ENCODE results near the gene LRRC8C. TPM values are rescaled to one million over a fixed set of nuclear protein-coding genes. Genes with fewer than 3 reads are reported as not detected.

The LRRC8C gene
- 1.5 TPM for polyA plus RNA-seq (2013, experiment 1 of 2)
- 1.4 TPM for polyA plus RNA-seq (2013, experiment 2 of 2)

GRCh38 chr1:89632657-89633247 lies at the start of gene LRRC8C:
LRRC8C (plus strand) TSS chr1:89633120; CDS start chr1:89686474, 53,354 bp downstream.
- no peaks in the 10 kb centered on the region for H3K4me1 ChIP-seq (ENCODE audit: control insufficient read depth, low read depth, low read length)
- no peaks in the 10 kb centered on the region for H3K36me3 ChIP-seq (ENCODE audit: control insufficient read depth, insufficient read depth, low read length)
- peak; percentile 72 for DNase-seq
- H4K5ac ChIP-seq (ENCODE audit: low read length), result no peak within 1 kb of the TSS
- peak within 1 kb of the TSS; percentile 87 for H3K56ac ChIP-seq (ENCODE audit: low read length)
- H4K8ac ChIP-seq (ENCODE audit: low read depth, low read length), result no peak within 1 kb of the TSS
- peak within 1 kb of the TSS; percentile 56 for H3K9ac ChIP-seq (ENCODE audit: low read length)
- no peaks in the 10 kb centered on the region for H3K27me3 ChIP-seq (ENCODE audit: insufficient read depth, low read length, poor library complexity)
- H2AK5ac ChIP-seq (ENCODE audit: low read length), result no peak within 1 kb of the TSS
- H3K27ac ChIP-seq (ENCODE audit: low read depth, low read length), result peak within 1 kb of the TSS; percentile 22
- H3K23ac ChIP-seq (ENCODE audit: low read length), result peak within 1 kb of the TSS; percentile 48
- no peak within 1 kb of the TSS for H2BK120ac ChIP-seq (ENCODE audit: low read depth, low read length)
- H3K18ac ChIP-seq (ENCODE audit: low read length), result peak within 1 kb of the TSS; percentile 3
- peak within 1 kb of the TSS; percentile 97 for H3K4me2 ChIP-seq (ENCODE audit: low read length)
- H2BK15ac ChIP-seq (replicated peaks; ENCODE audit: low read depth), result no peak within 1 kb of the TSS
- no peak within 1 kb of the TSS for H3K4ac ChIP-seq (ENCODE audit: low read depth, low read length)
- H3K79me1 ChIP-seq (ENCODE audit: low read length), result no peaks in the 10 kb centered on the region
- H2BK5ac ChIP-seq (ENCODE audit: low read length), result no peak within 1 kb of the TSS
- H3K79me2 ChIP-seq (ENCODE audit: control insufficient read depth, insufficient read depth, low read length), result no peaks in the 10 kb centered on the region
- no CpG with 5 or more reads among the region's 76 CpGs for WGBS (ENCODE audit: extremely low coverage, insufficient coverage, low lambda C conversion rate)
- H3K4me3 ChIP-seq (ENCODE audit: low read length), result peak within 1 kb of the TSS; percentile 58

GRCh38 chr1:89584211-89584610 lies 48.7 kb upstream of the LRRC8C start:
- DNase-seq, result no peak
- no peak overlapping the region for H3K23ac ChIP-seq (ENCODE audit: low read length)

GRCh38 chr1:89584781-89585180 lies 48.1 kb upstream of the LRRC8C start:
- no CpG with 5 or more reads among the region's 3 CpGs for WGBS (ENCODE audit: extremely low coverage, insufficient coverage, low lambda C conversion rate)
- H2AK5ac ChIP-seq (ENCODE audit: low read length), result no peak overlapping the region
- H4K8ac ChIP-seq (ENCODE audit: low read depth, low read length), result no peak overlapping the region
- no peak overlapping the region for H2BK120ac ChIP-seq (ENCODE audit: low read depth, low read length)
- H3K4ac ChIP-seq (ENCODE audit: low read depth, low read length), result no peak overlapping the region
- no peak overlapping the region for H4K5ac ChIP-seq (ENCODE audit: low read length)
- H2BK5ac ChIP-seq (ENCODE audit: low read length), result no peak overlapping the region
- H3K27me3 ChIP-seq (ENCODE audit: insufficient read depth, low read length, poor library complexity), result no peaks in the 10 kb centered on the region
- no peak overlapping the region for H3K4me3 ChIP-seq (ENCODE audit: low read length)
- H3K79me2 ChIP-seq (ENCODE audit: control insufficient read depth, insufficient read depth, low read length), result peaks cover 2% of the 10 kb centered on the region
- H3K23ac ChIP-seq (ENCODE audit: low read length), result no peak overlapping the region
- no peaks in the 10 kb centered on the region for H3K79me1 ChIP-seq (ENCODE audit: low read length)
- no peak for DNase-seq
- H3K56ac ChIP-seq (ENCODE audit: low read length), result no peak overlapping the region
- H3K4me2 ChIP-seq (ENCODE audit: low read length), result no peak overlapping the region
- no peak overlapping the region for H3K18ac ChIP-seq (ENCODE audit: low read length)
- H3K36me3 ChIP-seq (ENCODE audit: control insufficient read depth, insufficient read depth, low read length), result no peaks in the 10 kb centered on the region
- H3K4me1 ChIP-seq (ENCODE audit: control insufficient read depth, low read depth, low read length), result no peaks in the 10 kb centered on the region
- H3K27ac ChIP-seq (ENCODE audit: low read depth, low read length), result no peak overlapping the region
- no peak overlapping the region for H2BK15ac ChIP-seq (replicated peaks; ENCODE audit: low read depth)
- no peak overlapping the region for H3K9ac ChIP-seq (ENCODE audit: low read length)

More at GRCh38 chr1:89584211-89584610, 48.7 kb upstream of the LRRC8C start:
- Histone ChIP-seq H3K18ac (ENCODE audit: low read length) (no peak overlapping the region), H3K9ac (ENCODE audit: low read length) (no peak overlapping the region), H2BK15ac (replicated peaks; ENCODE audit: low read depth) (no peak overlapping the region), H3K4ac (ENCODE audit: low read depth, low read length) (no peak overlapping the region), H3K79me2 (ENCODE audit: control insufficient read depth, insufficient read depth, low read length) (peaks cover 1% of the 10 kb centered on the region), H2BK5ac (ENCODE audit: low read length) (no peak overlapping the region), H3K56ac (ENCODE audit: low read length) (no peak overlapping the region), H4K8ac (ENCODE audit: low read depth, low read length) (no peak overlapping the region), H3K27me3 (ENCODE audit: insufficient read depth, low read length, poor library complexity) (no peaks in the 10 kb centered on the region), H3K79me1 (ENCODE audit: low read length) (no peaks in the 10 kb centered on the region), H3K27ac (ENCODE audit: low read depth, low read length) (no peak overlapping the region), H3K4me3 (ENCODE audit: low read length) (no peak overlapping the region), H2AK5ac (ENCODE audit: low read length) (no peak overlapping the region), H3K4me2 (ENCODE audit: low read length) (no peak overlapping the region), H2BK120ac (ENCODE audit: low read depth, low read length) (no peak overlapping the region), H3K4me1 (ENCODE audit: control insufficient read depth, low read depth, low read length) (no peaks in the 10 kb centered on the region), H3K36me3 (ENCODE audit: control insufficient read depth, insufficient read depth, low read length) (no peaks in the 10 kb centered on the region), H4K5ac (ENCODE audit: low read length) (no peak overlapping the region)
- no CpG with 5 or more reads among the region's 2 CpGs for WGBS (ENCODE audit: extremely low coverage, insufficient coverage, low lambda C conversion rate)

- H3K4me2 ChIP-seq (ENCODE audit: low read length), result no peak overlapping the region
- no peaks in the 10 kb centered on the region for H3K27me3 ChIP-seq (ENCODE audit: insufficient read depth, low read length, poor library complexity)
- no peak overlapping the region for H4K8ac ChIP-seq (ENCODE audit: low read depth, low read length)
- H3K4me1 ChIP-seq (ENCODE audit: control insufficient read depth, low read depth, low read length), result no peaks in the 10 kb centered on the region
- no CpG with 5 or more reads among the region's 4 CpGs for WGBS (ENCODE audit: extremely low coverage, insufficient coverage, low lambda C conversion rate)
- no peak overlapping the region for H3K4ac ChIP-seq (ENCODE audit: low read depth, low read length)
- no peaks in the 10 kb centered on the region for H3K79me1 ChIP-seq (ENCODE audit: low read length)
- no peak for DNase-seq
- no peak overlapping the region for H2AK5ac ChIP-seq (ENCODE audit: low read length)
- H2BK120ac ChIP-seq (ENCODE audit: low read depth, low read length), result no peak overlapping the region
- no peak overlapping the region for H2BK5ac ChIP-seq (ENCODE audit: low read length)
- H3K18ac ChIP-seq (ENCODE audit: low read length), result no peak overlapping the region
- no peak overlapping the region for H3K23ac ChIP-seq (ENCODE audit: low read length)
- no peak overlapping the region for H3K56ac ChIP-seq (ENCODE audit: low read length)
- H3K27ac ChIP-seq (ENCODE audit: low read depth, low read length), result no peak overlapping the region
- no peak overlapping the region for H3K4me3 ChIP-seq (ENCODE audit: low read length)
- no peaks in the 10 kb centered on the region for H3K36me3 ChIP-seq (ENCODE audit: control insufficient read depth, insufficient read depth, low read length)
- H4K5ac ChIP-seq (ENCODE audit: low read length), result no peak overlapping the region
- no peak overlapping the region for H3K9ac ChIP-seq (ENCODE audit: low read length)
- H2BK15ac ChIP-seq (replicated peaks; ENCODE audit: low read depth), result no peak overlapping the region
- peaks cover 5% of the 10 kb centered on the region for H3K79me2 ChIP-seq (ENCODE audit: control insufficient read depth, insufficient read depth, low read length)
Measured at GRCh38 chr1:89587729-89588161, 45.2 kb upstream of the LRRC8C start.

GRCh38 chr1:89588480-89588879 lies 44.4 kb upstream of the LRRC8C start:
- Histone ChIP-seq H3K9ac (ENCODE audit: low read length) (no peak overlapping the region), H3K36me3 (ENCODE audit: control insufficient read depth, insufficient read depth, low read length) (no peaks in the 10 kb centered on the region)
- whole genome bisulfite sequencing (ENCODE audit: extremely low coverage, insufficient coverage, low lambda C conversion rate), result no CpG with 5 or more reads among the region's 1 CpG

GRCh38 chr1:89589515-89589914 lies 43.4 kb upstream of the LRRC8C start:
- Histone ChIP-seq H3K56ac (ENCODE audit: low read length) (no peak overlapping the region), H3K4me2 (ENCODE audit: low read length) (no peak overlapping the region), H3K79me2 (ENCODE audit: control insufficient read depth, insufficient read depth, low read length) (peaks cover 5% of the 10 kb centered on the region), H3K18ac (ENCODE audit: low read length) (no peak overlapping the region), H3K4ac (ENCODE audit: low read depth, low read length) (no peak overlapping the region), H3K79me1 (ENCODE audit: low read length) (no peaks in the 10 kb centered on the region), H3K23ac (ENCODE audit: low read length) (no peak overlapping the region), H3K9ac (ENCODE audit: low read length) (no peak overlapping the region), H2BK120ac (ENCODE audit: low read depth, low read length) (no peak overlapping the region), H2AK5ac (ENCODE audit: low read length) (no peak overlapping the region), H3K4me1 (ENCODE audit: control insufficient read depth, low read depth, low read length) (no peaks in the 10 kb centered on the region), H2BK5ac (ENCODE audit: low read length) (no peak overlapping the region), H3K36me3 (ENCODE audit: control insufficient read depth, insufficient read depth, low read length) (no peaks in the 10 kb centered on the region), H3K4me3 (ENCODE audit: low read length) (no peak overlapping the region), H3K27me3 (ENCODE audit: insufficient read depth, low read length, poor library complexity) (no peaks in the 10 kb centered on the region), H3K27ac (ENCODE audit: low read depth, low read length) (no peak overlapping the region), H4K8ac (ENCODE audit: low read depth, low read length) (no peak overlapping the region), H2BK15ac (replicated peaks; ENCODE audit: low read depth) (no peak overlapping the region), H4K5ac (ENCODE audit: low read length) (no peak overlapping the region)
- WGBS (ENCODE audit: extremely low coverage, insufficient coverage, low lambda C conversion rate), result no CpG with 5 or more reads among the region's 1 CpG
- no peak for DNase-seq

More at GRCh38 chr1:89588480-89588879, 44.4 kb upstream of the LRRC8C start:
- Histone ChIP-seq H3K23ac (ENCODE audit: low read length) (no peak overlapping the region), H2BK15ac (replicated peaks; ENCODE audit: low read depth) (no peak overlapping the region), H3K4me2 (ENCODE audit: low read length) (no peak overlapping the region), H2BK5ac (ENCODE audit: low read length) (no peak overlapping the region), H3K4me3 (ENCODE audit: low read length) (no peak overlapping the region), H2AK5ac (ENCODE audit: low read length) (no peak overlapping the region), H3K56ac (ENCODE audit: low read length) (no peak overlapping the region), H4K5ac (ENCODE audit: low read length) (no peak overlapping the region), H3K18ac (ENCODE audit: low read length) (no peak overlapping the region), H3K4ac (ENCODE audit: low read depth, low read length) (no peak overlapping the region), H3K79me2 (ENCODE audit: control insufficient read depth, insufficient read depth, low read length) (peaks cover 5% of the 10 kb centered on the region), H3K79me1 (ENCODE audit: low read length) (no peaks in the 10 kb centered on the region), H4K8ac (ENCODE audit: low read depth, low read length) (no peak overlapping the region), H3K27me3 (ENCODE audit: insufficient read depth, low read length, poor library complexity) (no peaks in the 10 kb centered on the region), H3K27ac (ENCODE audit: low read depth, low read length) (no peak overlapping the region), H2BK120ac (ENCODE audit: low read depth, low read length) (no peak overlapping the region), H3K4me1 (ENCODE audit: control insufficient read depth, low read depth, low read length) (no peaks in the 10 kb centered on the region)
- no peak for DNase-seq
